H9 (cell line): Measurements from ENCODE around the gene OSBPL9. TPM values are rescaled to one million over a fixed set of nuclear protein-coding genes. Genes with fewer than 3 reads are reported as not detected.

ENCODE experiments used
- DNase-seq: peaks from one replicate; pipeline ENCODE4 v3.0.0-alpha.2; 2017
- H2AFZ ChIP-seq: one replicate; pipeline ENCODE4 v1.6.1; 2013; ENCODE audit warnings: mild to moderate bottlenecking, low read length, control low read depth, moderate library complexity
- H2AK5ac ChIP-seq: 2 replicates; pipeline ENCODE4 v1.6.1; 2013; ENCODE audit warnings: low read length, control low read depth, mixed read lengths; ENCODE audit not compliant: insufficient read length
- H2BK120ac ChIP-seq: one replicate; pipeline ENCODE4 v1.6.1; 2013; ENCODE audit warnings: low read depth, mild to moderate bottlenecking, low read length, control low read depth, inconsistent platforms; ENCODE audit not compliant: poor library complexity, severe bottlenecking
- H2BK12ac ChIP-seq: 2 replicates; pipeline ENCODE4 v1.6.1; 2013; ENCODE audit warnings: low read length, control low read depth, mixed read lengths, low read depth; ENCODE audit not compliant: insufficient read length
- H2BK15ac ChIP-seq: 2 replicates; pipeline ENCODE4 v1.6.1; 2013; ENCODE audit warnings: low read depth, low read length, control low read depth
- H2BK20ac ChIP-seq: one replicate; pipeline ENCODE4 v1.6.1; 2013; ENCODE audit warnings: low read depth, mild to moderate bottlenecking, low read length, control low read depth, inconsistent platforms; ENCODE audit not compliant: poor library complexity, severe bottlenecking
- H2BK5ac ChIP-seq: 2 replicates; pipeline ENCODE4 v1.6.1; 2013; ENCODE audit warnings: low read length, control low read depth, mixed read lengths; ENCODE audit not compliant: insufficient read length
- H3K14ac ChIP-seq: 2 replicates; pipeline ENCODE4 v1.6.1; 2013; ENCODE audit warnings: low read length, control low read depth; ENCODE audit not compliant: insufficient read depth
- H3K18ac ChIP-seq: 2 replicates; pipeline ENCODE4 v1.6.1; 2013; ENCODE audit warnings: low read depth, mild to moderate bottlenecking, mixed read lengths, low read length, control low read depth; ENCODE audit not compliant: insufficient read length
- H3K23ac ChIP-seq: 2 replicates; pipeline ENCODE4 v1.6.1; 2013; ENCODE audit warnings: low read length, control low read depth, mixed read lengths, low read depth; ENCODE audit not compliant: insufficient read length
- H3K23me2 ChIP-seq: 2 replicates; pipeline ENCODE4 v1.6.1; 2013; ENCODE audit warnings: low read depth, mild to moderate bottlenecking, mixed read lengths, low read length, control low read depth; ENCODE audit not compliant: insufficient read length, poor library complexity, severe bottlenecking
- H3K27ac ChIP-seq: 2 replicates; pipeline ENCODE4 v1.5.1; 2013; ENCODE audit warnings: low read length, control low read depth, mixed read lengths, low read depth; ENCODE audit not compliant: insufficient read length
- H3K27me3 ChIP-seq: 2 replicates; pipeline ENCODE4 v1.6.1; 2013; ENCODE audit warnings: low read length, control low read depth, inconsistent platforms; ENCODE audit not compliant: insufficient read depth
- H3K4ac ChIP-seq: 2 replicates; pipeline ENCODE4 v1.6.1; 2013; ENCODE audit warnings: low read depth, mild to moderate bottlenecking, control low read depth, inconsistent platforms, low read length, moderate library complexity
- H3K4me1 ChIP-seq: 2 replicates; pipeline ENCODE4 v1.6.1; 2013; ENCODE audit warnings: low read length, control low read depth, inconsistent platforms; ENCODE audit not compliant: insufficient read depth
- H3K4me2 ChIP-seq: 2 replicates; pipeline ENCODE4 v1.6.1; 2013; ENCODE audit warnings: low read length, control low read depth, mixed read lengths; ENCODE audit not compliant: insufficient read length, insufficient read depth
- H3K56ac ChIP-seq: 2 replicates; pipeline ENCODE4 v1.6.1; 2013; ENCODE audit warnings: low read depth, mild to moderate bottlenecking, mixed read lengths, low read length, control low read depth; ENCODE audit not compliant: insufficient read length
- H3K79me1 ChIP-seq: 2 replicates; pipeline ENCODE4 v1.6.1; 2013; ENCODE audit warnings: low read depth, mild to moderate bottlenecking, moderate library complexity, low read length, control low read depth, inconsistent platforms; ENCODE audit not compliant: insufficient read depth, poor library complexity, severe bottlenecking
- H3K79me2 ChIP-seq: 2 replicates; pipeline ENCODE4 v1.6.1; 2013; ENCODE audit warnings: low read length, control low read depth, inconsistent platforms; ENCODE audit not compliant: insufficient read depth
- H3K9ac ChIP-seq: 2 replicates; pipeline ENCODE4 v1.6.1; 2013; ENCODE audit warnings: low read length, control low read depth, mixed read lengths; ENCODE audit not compliant: insufficient read length; ENCODE audit errors: extremely low read depth
- H3K9me3 ChIP-seq: one replicate; pipeline ENCODE4 v1.6.1; 2013; ENCODE audit warnings: low read depth, low read length, inconsistent platforms; ENCODE audit not compliant: control insufficient read depth
- H3T11ph ChIP-seq: one replicate; pipeline ENCODE4 v1.6.1; 2013; ENCODE audit warnings: mild to moderate bottlenecking, low read length, control low read depth, inconsistent platforms
- H4K20me1 ChIP-seq: one replicate; pipeline ENCODE4 v1.6.1; 2013; ENCODE audit not compliant: control insufficient read depth, insufficient read length, insufficient read depth
- H4K5ac ChIP-seq: 2 replicates; pipeline ENCODE4 v1.6.1; 2013; ENCODE audit warnings: low read depth, mild to moderate bottlenecking, mixed read lengths, low read length, control low read depth; ENCODE audit not compliant: insufficient read length
- H4K8ac ChIP-seq: replicated peaks from 2 replicates; pipeline ENCODE4 v1.6.1; 2013; ENCODE audit warnings: low read length, control low read depth, mixed read lengths, low read depth; ENCODE audit not compliant: insufficient read length
- H4K91ac ChIP-seq: 2 replicates; pipeline ENCODE4 v1.6.1; 2013; ENCODE audit warnings: low read depth, mild to moderate bottlenecking, moderate library complexity, mixed read lengths, low read length, control low read depth; ENCODE audit not compliant: insufficient read length
- H3K27ac Mint-ChIP-seq, 3 experiments: 2 replicates in 2 of 3; 3 replicates in 1 of 3; pipeline ENCODE4 v1.8.0; 2020 to 2021; ENCODE audit warnings: mixed read lengths in 3 of 3, mild to moderate bottlenecking in 1 of 3, moderate library complexity in 1 of 3
- H3K27me3 Mint-ChIP-seq: 2 replicates; pipeline ENCODE4 v1.8.0; 2021; ENCODE audit warnings: low read depth, mild to moderate bottlenecking, moderate library complexity, mixed read lengths
- H3K36me3 Mint-ChIP-seq, 3 experiments: 2 replicates in 2 of 3; 3 replicates in 1 of 3; pipeline ENCODE4 v1.8.0; 2020 to 2021; ENCODE audit warnings: low read depth in 3 of 3, mixed read lengths in 3 of 3; ENCODE audit not compliant: insufficient read depth in 1 of 3
- H3K4me1 Mint-ChIP-seq, 2 experiments: 2 replicates each; pipeline ENCODE4 v1.8.0; 2020; ENCODE audit warnings: mixed read lengths in 2 of 2
- H3K4me3 Mint-ChIP-seq, 2 experiments: 2 replicates in 1 of 2; 3 replicates in 1 of 2; pipeline ENCODE4 v1.8.0; 2020 to 2021; ENCODE audit warnings: mild to moderate bottlenecking in 2 of 2, mixed read lengths in 2 of 2, moderate library complexity in 1 of 2
- H3K9me3 Mint-ChIP-seq, 2 experiments: 2 replicates in 1 of 2; 3 replicates in 1 of 2; pipeline ENCODE4 v1.8.0; 2020; ENCODE audit warnings: mild to moderate bottlenecking in 2 of 2, mixed read lengths in 2 of 2, moderate library complexity in 1 of 2
- WGBS: extraction: QIAGEN DNeasy Blood & Tissue Kit; methylation state at CpG from one replicate; pipeline ENCODE4 v1.1.7; 2013; ENCODE audit warnings: missing lambda C conversion rate, low lambda C conversion rate, mixed read lengths; ENCODE audit not compliant: insufficient read length; ENCODE audit errors: extremely low coverage; 5-methylcytosine and 5-hydroxymethylcytosine counted together
- total RNA-seq: library from RNA; stranded (reverse); gene quantifications from 2 replicates; pipeline ENCODE4 v1.2.1, GENCODE V29; 2021
- TF ChIP-seq, protein P1 (sequence below): fragments of 200-600 bp; sonication (generic); conservative IDR thresholded peaks from 3 replicates; pipeline ENCODE4 v1.8.0; 2021; ENCODE audit warnings: antibody characterized with exemption, mild to moderate bottlenecking

The OSBPL9 gene
- total RNA-seq, 1 experiment from 2014 or later = 76.7 TPM

GRCh38 chr1:51716746-51717145 lies 99.9 kb downstream of the OSBPL9 start:
- Mint-ChIP-seq H3K4me3 (no peak overlapping the region), H3K27me3 (no peaks in the 10 kb centered on the region; the same call in 1 of the 2 replicates), H3K9me3 (peaks cover 5 to 6% of the 10 kb centered on the region in 2 experiments), H3K4me1 (peaks cover 7 to 11% of the 10 kb centered on the region in 2 experiments), H3K36me3 (peaks cover 2 to 6% (median 5%) of the 10 kb centered on the region in 3 experiments; a peak in 5 of 7 replicates), H3K27ac (no peak overlapping the region)
- Histone ChIP-seq H3K9me3 (no peaks in the 10 kb centered on the region), H2AK5ac (no peak overlapping the region), H3K79me1 (no peaks in the 10 kb centered on the region), H3K56ac (no peak overlapping the region), H3K27ac (no peak overlapping the region), H3K4me2 (no peak overlapping the region), H4K20me1 (no peaks in the 10 kb centered on the region), H2BK15ac (no peak overlapping the region), H4K91ac (no peak overlapping the region), H3K23ac (no peak overlapping the region), H2BK12ac (no peak overlapping the region), H4K8ac (no peak overlapping the region), H3K9ac (no peak overlapping the region), H2AFZ (no peak overlapping the region), H3T11ph (no peak overlapping the region), H3K27me3 (no peaks in the 10 kb centered on the region), H3K4ac (no peak overlapping the region), H2BK5ac (no peak overlapping the region), H3K14ac (no peak overlapping the region), H2BK120ac (no peak overlapping the region), H2BK20ac (no peak overlapping the region), H3K79me2 (no peaks in the 10 kb centered on the region), H3K18ac (no peak overlapping the region), H3K23me2 (no peaks in the 10 kb centered on the region), H4K5ac (no peak overlapping the region), H3K4me1 (no peaks in the 10 kb centered on the region)
- DNase-seq = no peak
- TF ChIP-seq, protein P1, sequence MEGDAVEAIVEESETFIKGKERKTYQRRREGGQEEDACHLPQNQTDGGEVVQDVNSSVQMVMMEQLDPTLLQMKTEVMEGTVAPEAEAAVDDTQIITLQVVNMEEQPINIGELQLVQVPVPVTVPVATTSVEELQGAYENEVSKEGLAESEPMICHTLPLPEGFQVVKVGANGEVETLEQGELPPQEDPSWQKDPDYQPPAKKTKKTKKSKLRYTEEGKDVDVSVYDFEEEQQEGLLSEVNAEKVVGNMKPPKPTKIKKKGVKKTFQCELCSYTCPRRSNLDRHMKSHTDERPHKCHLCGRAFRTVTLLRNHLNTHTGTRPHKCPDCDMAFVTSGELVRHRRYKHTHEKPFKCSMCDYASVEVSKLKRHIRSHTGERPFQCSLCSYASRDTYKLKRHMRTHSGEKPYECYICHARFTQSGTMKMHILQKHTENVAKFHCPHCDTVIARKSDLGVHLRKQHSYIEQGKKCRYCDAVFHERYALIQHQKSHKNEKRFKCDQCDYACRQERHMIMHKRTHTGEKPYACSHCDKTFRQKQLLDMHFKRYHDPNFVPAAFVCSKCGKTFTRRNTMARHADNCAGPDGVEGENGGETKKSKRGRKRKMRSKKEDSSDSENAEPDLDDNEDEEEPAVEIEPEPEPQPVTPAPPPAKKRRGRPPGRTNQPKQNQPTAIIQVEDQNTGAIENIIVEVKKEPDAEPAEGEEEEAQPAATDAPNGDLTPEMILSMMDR = no peak
- no CpG with 5 or more reads among the region's 3 CpGs for WGBS
